Mammary epithelial cell (primary cell): ENCODE results near the gene CCDC7.

ENCODE experiments used
- EZH2 ChIP-seq: IDR thresholded peaks from 2 replicates; pipeline ENCODE4 v1.6.1; 2012; ENCODE audit warnings: low read length, inconsistent platforms, borderline replicate concordance
- TF ChIP-seq, protein P1 (sequence below), 2 donors: IDR thresholded peaks in 1 of 2; conservative IDR thresholded peaks in 1 of 2; 2 replicates each; pipeline ENCODE4 v1.5.1; 2011 to 2012; ENCODE audit warnings: inconsistent platforms in 2 of 2, low read length in 2 of 2, mild to moderate bottlenecking in 2 of 2, control low read depth in 1 of 2, low read depth in 1 of 2; ENCODE audit not compliant: insufficient read depth in 1 of 2; ENCODE audit errors: extremely low read depth in 1 of 2

DNA sequence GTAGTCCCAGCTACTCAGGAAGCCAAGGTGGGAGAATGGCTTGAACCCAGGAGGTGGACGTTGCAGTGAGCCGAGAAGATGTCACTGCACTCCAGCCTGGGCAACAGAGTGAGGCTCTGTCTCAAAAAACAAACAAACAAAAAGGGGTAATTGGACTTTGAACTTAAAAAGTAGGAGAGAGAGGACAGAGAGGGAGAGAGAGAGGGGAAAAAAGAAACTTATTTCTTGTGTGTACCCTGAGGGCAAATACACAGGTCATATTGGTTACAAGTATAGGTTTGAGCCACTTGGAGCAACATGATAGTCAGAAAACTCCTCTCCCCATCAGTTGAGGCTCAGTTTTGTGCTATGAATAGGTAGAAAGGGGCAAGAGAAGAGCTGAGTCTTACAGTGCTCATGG, 42.8 kb upstream of the CCDC7 start:
- TF ChIP-seq, protein P1, sequence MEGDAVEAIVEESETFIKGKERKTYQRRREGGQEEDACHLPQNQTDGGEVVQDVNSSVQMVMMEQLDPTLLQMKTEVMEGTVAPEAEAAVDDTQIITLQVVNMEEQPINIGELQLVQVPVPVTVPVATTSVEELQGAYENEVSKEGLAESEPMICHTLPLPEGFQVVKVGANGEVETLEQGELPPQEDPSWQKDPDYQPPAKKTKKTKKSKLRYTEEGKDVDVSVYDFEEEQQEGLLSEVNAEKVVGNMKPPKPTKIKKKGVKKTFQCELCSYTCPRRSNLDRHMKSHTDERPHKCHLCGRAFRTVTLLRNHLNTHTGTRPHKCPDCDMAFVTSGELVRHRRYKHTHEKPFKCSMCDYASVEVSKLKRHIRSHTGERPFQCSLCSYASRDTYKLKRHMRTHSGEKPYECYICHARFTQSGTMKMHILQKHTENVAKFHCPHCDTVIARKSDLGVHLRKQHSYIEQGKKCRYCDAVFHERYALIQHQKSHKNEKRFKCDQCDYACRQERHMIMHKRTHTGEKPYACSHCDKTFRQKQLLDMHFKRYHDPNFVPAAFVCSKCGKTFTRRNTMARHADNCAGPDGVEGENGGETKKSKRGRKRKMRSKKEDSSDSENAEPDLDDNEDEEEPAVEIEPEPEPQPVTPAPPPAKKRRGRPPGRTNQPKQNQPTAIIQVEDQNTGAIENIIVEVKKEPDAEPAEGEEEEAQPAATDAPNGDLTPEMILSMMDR (conservative IDR thresholded peaks at IDR 0.05 in 1 of 2, IDR thresholded peaks at IDR 0.05 in 1 of 2; ENCODE audit: extremely low read depth in 1 of 2, insufficient read depth in 1 of 2, low read depth in 1 of 2, low read length in 2 of 2), result no peak
- no peak for TF ChIP-seq EZH2
